Activated CD4-positive, alpha-beta T cell treated with anti-CD3 and anti-CD28 coated beads, Interleukin-2, amount 10 ng/mL, durations not matched to agents 7 days and 5 days (primary cell): ENCODE data around the gene NHLRC1. TPM values are rescaled to one million over a fixed set of nuclear protein-coding genes. Genes with fewer than 3 reads are reported as not detected.

Experiments used
- CTCF ChIA-PET: fragments of 350-600 bp; sonication (Branson Sonifier 250); formaldehyde crosslinking; loops from one replicate; lab custom pipeline; 2021; ENCODE audit warnings: antibody characterized with exemption; lab: Charles Lee
- POLR2A ChIA-PET: fragments of 350-600 bp; sonication (Branson Sonifier 250); formaldehyde crosslinking; loops from one replicate; lab custom pipeline; 2021; ENCODE audit warnings: antibody characterized with exemption; lab: Charles Lee
- DNase-seq: peaks from one replicate; pipeline ENCODE4 v3.0.0-alpha.2; 2020
- H3K27ac Mint-ChIP-seq: one replicate; pipeline ENCODE4 v1.8.0; 2021; ENCODE audit warnings: mild to moderate bottlenecking, moderate library complexity, mixed read lengths
- H3K27me3 Mint-ChIP-seq: one replicate; pipeline ENCODE4 v1.8.0; 2021; ENCODE audit warnings: mixed read lengths
- H3K36me3 Mint-ChIP-seq: one replicate; pipeline ENCODE4 v1.8.0; 2021; ENCODE audit warnings: low read depth, mixed read lengths
- H3K4me1 Mint-ChIP-seq: one replicate; pipeline ENCODE4 v1.8.0; 2021; ENCODE audit warnings: mixed read lengths
- H3K4me3 Mint-ChIP-seq: one replicate; pipeline ENCODE4 v1.8.0; 2021; ENCODE audit warnings: mild to moderate bottlenecking, moderate library complexity, mixed read lengths
- H3K9me3 Mint-ChIP-seq: one replicate; pipeline ENCODE4 v1.8.0; 2021; ENCODE audit warnings: mixed read lengths
- total RNA-seq, 2 experiments: library from RNA; stranded (reverse); gene quantifications; one replicate each; pipeline ENCODE4 v1.2.3, GENCODE V29; 2021

Gene NHLRC1
- under 1 TPM in 1 of 2 experiments, not detected in 1; 0.08 TPM for total RNA-seq

GRCh38 chr6:18122128-18123093, at the start of gene NHLRC1:
Gene NHLRC1 (minus strand): TSS chr6:18122677. CDS start chr6:18122606, 71 bp downstream.
- peaks cover 54% of the 10 kb centered on the region for H3K27me3 Mint-ChIP-seq

GRCh38 chr6:18171871-18172270, 49.4 kb upstream of the NHLRC1 start:
- Mint-ChIP-seq H3K4me3 (no peak overlapping the region), H3K27me3 (no peaks in the 10 kb centered on the region), H3K36me3 (peaks cover 31% of the 10 kb centered on the region), H3K4me1 (no peaks in the 10 kb centered on the region), H3K9me3 (peaks cover 12% of the 10 kb centered on the region), H3K27ac (no peak overlapping the region)
- DNase-seq, result no peak
- ChIA-PET POLR2A (no interaction called here), CTCF (interaction anchor here (1.0 to 1.1 kb wide), 2 partner anchors 10 to 30 kb away, joined by 3 read pairs; no protein-coding TSS in a partner anchor)

More at GRCh38 chr6:18122128-18123093, at the start of gene NHLRC1:
- ChIA-PET CTCF (interaction anchor here (1.7 to 2.0 kb wide), 2 partner anchors 23 to 135 kb away, joined by 3 to 6 read pairs; partner anchors contain the start of gene KIF13A), POLR2A (interaction anchor here (0.5 kb wide), 1 partner anchor 66 kb away, joined by 3 read pairs; no protein-coding TSS in a partner anchor)
- H3K36me3 Mint-ChIP-seq, result no peaks in the 10 kb centered on the region
- peak; percentile 69 for DNase-seq
- H3K9me3 Mint-ChIP-seq, result no peaks in the 10 kb centered on the region
- peak within 1 kb of the TSS; percentile 57 for H3K4me3 Mint-ChIP-seq
- no peak within 1 kb of the TSS for H3K27ac Mint-ChIP-seq
- H3K4me1 Mint-ChIP-seq, result peaks cover 12% of the 10 kb centered on the region

GRCh38 chr6:18168264-18168663, 45.8 kb upstream of the NHLRC1 start:
- no peak overlapping the region for H3K4me3 Mint-ChIP-seq
- DNase-seq, result no peak
- H3K27ac Mint-ChIP-seq, result no peak overlapping the region
- no peaks in the 10 kb centered on the region for H3K4me1 Mint-ChIP-seq
- ChIA-PET CTCF (no interaction called here), POLR2A (no interaction called here)
- no peaks in the 10 kb centered on the region for H3K27me3 Mint-ChIP-seq
- peaks cover 20% of the 10 kb centered on the region for H3K36me3 Mint-ChIP-seq
- H3K9me3 Mint-ChIP-seq, result peaks cover 6% of the 10 kb centered on the region

GRCh38 chr6:18166312-18167036, 44.0 kb upstream of the NHLRC1 start:
- Mint-ChIP-seq H3K4me1 (no peaks in the 10 kb centered on the region), H3K36me3 (peaks cover 25% of the 10 kb centered on the region), H3K9me3 (peaks cover 6% of the 10 kb centered on the region), H3K27me3 (no peaks in the 10 kb centered on the region), H3K27ac (no peak overlapping the region), H3K4me3 (no peak overlapping the region)
- no peak for DNase-seq
- POLR2A ChIA-PET, result interaction anchor here (0.7 kb wide), 2 partner anchors 220 to 1847 kb away, joined by 3 to 4 read pairs; partner anchors contain the start of gene RNF144B
- CTCF ChIA-PET, result interaction anchor here (0.5 kb wide), 1 partner anchor 353 kb away, joined by 3 read pairs; no protein-coding TSS in a partner anchor

- peaks cover 30% of the 10 kb centered on the region for H3K36me3 Mint-ChIP-seq
- ChIA-PET POLR2A (no interaction called here), CTCF (no interaction called here)
- no peaks in the 10 kb centered on the region for H3K27me3 Mint-ChIP-seq
- peaks cover 6% of the 10 kb centered on the region for H3K9me3 Mint-ChIP-seq
- no peak overlapping the region for H3K4me3 Mint-ChIP-seq
- no peaks in the 10 kb centered on the region for H3K4me1 Mint-ChIP-seq
- H3K27ac Mint-ChIP-seq, result no peak overlapping the region
- DNase-seq, result no peak
These were observed 43.3 kb upstream of the NHLRC1 start for GRCh38 chr6:18165751-18166150.

GRCh38 chr6:18162401-18162800, 39.9 kb upstream of the NHLRC1 start:
- Mint-ChIP-seq H3K27ac (no peak overlapping the region), H3K9me3 (no peaks in the 10 kb centered on the region), H3K4me3 (no peak overlapping the region), H3K36me3 (peaks cover 25% of the 10 kb centered on the region), H3K4me1 (no peaks in the 10 kb centered on the region), H3K27me3 (no peaks in the 10 kb centered on the region)
- CTCF ChIA-PET, result interaction anchor here (0.7 to 1.1 kb wide), 2 partner anchors 10 to 99 kb away, joined by 3 read pairs; no protein-coding TSS in a partner anchor
- no peak for DNase-seq
- POLR2A ChIA-PET, result no interaction called here

GRCh38 chr6:18161431-18161830, 39.0 kb upstream of the NHLRC1 start:
- CTCF ChIA-PET, result interaction anchor here (1.1 to 1.2 kb wide), 2 partner anchors 9 to 11 kb away, joined by 3 to 4 read pairs; no protein-coding TSS in a partner anchor

GRCh38 chr6:18160911-18161310, 38.4 kb upstream of the NHLRC1 start:
- Mint-ChIP-seq H3K9me3 (no peaks in the 10 kb centered on the region), H3K27ac (no peak overlapping the region), H3K4me3 (no peak overlapping the region), H3K36me3 (peaks cover 25% of the 10 kb centered on the region), H3K27me3 (no peaks in the 10 kb centered on the region), H3K4me1 (peaks cover 9% of the 10 kb centered on the region)
- CTCF ChIA-PET, result interaction anchor here (1.2 to 1.7 kb wide), 2 partner anchors 9 to 15 kb away, joined by 3 to 4 read pairs; no protein-coding TSS in a partner anchor
- DNase-seq, result no peak
- POLR2A ChIA-PET, result no interaction called here

More at GRCh38 chr6:18161431-18161830, 39.0 kb upstream of the NHLRC1 start:
- Mint-ChIP-seq H3K27ac (no peak overlapping the region), H3K9me3 (no peaks in the 10 kb centered on the region), H3K27me3 (no peaks in the 10 kb centered on the region), H3K4me1 (peaks cover 3% of the 10 kb centered on the region), H3K4me3 (no peak overlapping the region), H3K36me3 (peaks cover 25% of the 10 kb centered on the region)
- POLR2A ChIA-PET, result no interaction called here
- DNase-seq, result no peak

GRCh38 chr6:18155864-18156421, 33.5 kb upstream of the NHLRC1 start:
- peak; percentile 47 for DNase-seq
- ChIA-PET CTCF (interaction anchor here (1.0 to 1.3 kb wide), 2 partner anchors 523 to 1742 kb away, joined by 3 read pairs; no protein-coding TSS in a partner anchor), POLR2A (no interaction called here)
- Mint-ChIP-seq H3K36me3 (peaks cover 9% of the 10 kb centered on the region), H3K4me3 (peak overlapping the region; percentile 98), H3K27me3 (no peaks in the 10 kb centered on the region), H3K9me3 (no peaks in the 10 kb centered on the region), H3K4me1 (peaks cover 27% of the 10 kb centered on the region), H3K27ac (peak overlapping the region; percentile 83)

- Mint-ChIP-seq H3K27ac (peak within 1 kb of the TSS; percentile 96), H3K36me3 (peaks cover 8% of the 10 kb centered on the region), H3K9me3 (no peaks in the 10 kb centered on the region), H3K4me1 (peaks cover 27% of the 10 kb centered on the region), H3K27me3 (no peaks in the 10 kb centered on the region), H3K4me3 (peak within 1 kb of the TSS; percentile 98)
- POLR2A ChIA-PET, result interaction anchor here (0.6 kb wide), 1 partner anchor 346 kb away, joined by 4 read pairs; no protein-coding TSS in a partner anchor
- DNase-seq, result peak; percentile 98
- CTCF ChIA-PET, result interaction anchor here (1.0 to 1.3 kb wide), 2 partner anchors 522 to 1741 kb away, joined by 3 read pairs; no protein-coding TSS in a partner anchor
These were observed 32.8 kb upstream of the NHLRC1 start, which contains the start of gene KDM1B for GRCh38 chr6:18155150-18155863. Gene KDM1B (plus strand): TSS chr6:18155422. CDS start chr6:18159896, 4,474 bp downstream.

- Mint-ChIP-seq H3K27ac (peak within 1 kb of the TSS; percentile 96), H3K36me3 (peaks cover 3% of the 10 kb centered on the region), H3K9me3 (no peaks in the 10 kb centered on the region), H3K4me3 (peak within 1 kb of the TSS; percentile 98), H3K4me1 (peaks cover 27% of the 10 kb centered on the region), H3K27me3 (no peaks in the 10 kb centered on the region)
- POLR2A ChIA-PET, result interaction anchor here (0.6 to 0.7 kb wide), 2 partner anchors 347 to 1237 kb away, joined by 4 to 5 read pairs; no protein-coding TSS in a partner anchor
- CTCF ChIA-PET, result interaction anchor here (1.0 to 1.3 kb wide), 3 partner anchors 452 to 1741 kb away, joined by 3 read pairs; no protein-coding TSS in a partner anchor
- peak; percentile 10 for DNase-seq
These were observed 32.2 kb upstream of the NHLRC1 start, which contains the start of gene TPMT for GRCh38 chr6:18154507-18155149. Gene TPMT (minus strand): TSS chr6:18155077. CDS start chr6:18149127, 5,950 bp downstream.
